HG03196 (cell line): Measurements from ENCODE around the gene MIER3.

ENCODE experiments used
- ATAC-seq: cut with Tn5 transposase; IDR thresholded peaks from one replicate; pipeline ENCODE4 v1.9.1; 2021; ENCODE audit not compliant: unreplicated experiment

MIER3 gene

DNA sequence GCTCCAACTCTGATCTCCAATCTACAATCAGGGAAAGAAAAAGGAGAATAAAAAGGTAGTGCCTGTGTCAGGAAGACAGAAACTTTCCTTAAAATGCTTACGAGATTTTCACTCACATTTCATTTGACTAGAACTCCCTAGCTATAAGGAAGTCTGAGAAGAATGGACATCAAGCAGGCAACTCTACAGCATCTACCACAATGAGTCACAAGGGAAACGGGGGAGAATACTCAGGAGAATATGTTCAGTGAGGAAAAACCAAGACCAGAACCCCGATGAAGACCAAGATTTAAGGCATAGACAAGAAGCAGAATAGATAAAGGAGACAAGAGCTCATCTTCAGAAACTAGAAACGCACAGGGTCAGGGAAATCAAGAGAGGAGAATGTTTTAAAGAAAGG is 51.5 kb downstream of the MIER3 start:
- no peak for ATAC-seq

DNA sequence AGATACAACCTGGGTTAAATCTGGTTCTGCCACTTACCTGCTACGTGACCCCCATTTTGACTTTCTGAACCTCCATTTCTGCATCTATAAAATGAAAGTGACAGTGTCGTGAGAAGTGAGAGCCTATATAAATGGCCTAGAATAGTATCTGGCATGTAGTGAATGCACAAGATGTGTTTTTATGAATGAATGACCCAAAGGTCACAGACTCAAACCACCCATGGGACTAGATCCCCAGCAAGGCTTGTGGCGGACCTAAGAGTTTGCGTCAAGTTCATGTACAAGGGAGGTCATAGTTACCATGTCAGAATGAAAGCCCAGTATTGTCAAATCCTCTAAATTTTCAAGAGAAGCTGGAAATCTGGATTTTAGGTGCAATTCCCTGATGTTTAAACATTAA is 53.7 kb downstream of the MIER3 start:
- ATAC-seq = no peak

DNA sequence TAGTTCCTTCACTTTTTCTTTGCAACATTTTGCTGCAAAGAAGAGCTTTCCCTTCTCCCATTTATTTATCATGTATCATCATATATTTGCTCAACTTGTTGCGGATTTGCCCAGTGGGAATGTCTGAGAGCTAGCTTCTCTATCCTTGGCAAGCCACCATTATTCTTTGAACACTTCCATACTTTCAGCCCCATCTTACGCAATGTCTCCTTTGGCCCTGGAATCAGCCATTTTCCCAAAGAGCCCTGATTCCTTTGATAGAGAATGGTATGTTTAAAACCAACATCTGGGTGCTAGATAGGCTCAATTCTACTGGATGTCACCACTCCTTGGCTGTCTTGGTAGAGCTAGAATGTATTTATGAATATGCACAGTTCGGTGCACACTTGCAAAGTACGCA is 55.2 kb downstream of the MIER3 start:
- ATAC-seq = no peak

DNA sequence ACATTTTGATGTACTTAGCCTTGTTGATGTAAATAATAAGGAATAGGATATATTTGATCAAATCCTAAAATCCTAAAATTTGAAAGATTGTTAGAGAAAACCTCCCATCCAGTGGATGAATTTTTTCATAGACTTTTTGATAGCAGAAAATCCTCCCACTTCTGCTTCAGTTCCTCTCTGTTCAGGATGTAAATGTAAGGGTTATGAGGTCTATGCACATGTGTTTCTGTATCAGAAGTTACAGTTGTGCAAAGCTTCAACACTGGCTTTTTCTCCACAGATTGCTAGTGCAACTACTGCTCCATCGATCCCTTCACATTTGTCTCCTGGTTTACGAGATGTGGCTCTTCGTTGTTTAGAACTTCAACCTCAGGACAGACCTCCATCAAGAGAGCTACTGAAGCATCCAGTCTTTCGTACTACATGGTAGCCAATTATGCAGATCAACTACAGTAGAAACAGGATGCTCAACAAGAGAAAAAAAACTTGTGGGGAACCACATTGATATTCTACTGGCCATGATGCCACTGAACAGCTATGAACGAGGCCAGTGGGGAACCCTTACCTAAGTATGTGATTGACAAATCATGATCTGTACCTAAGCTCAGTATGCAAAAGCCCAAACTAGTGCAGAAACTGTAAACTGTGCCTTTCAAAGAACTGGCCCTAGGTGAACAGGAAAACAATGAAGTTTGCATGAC is 58.5 kb downstream of the MIER3 start:
- ATAC-seq = no peak

DNA sequence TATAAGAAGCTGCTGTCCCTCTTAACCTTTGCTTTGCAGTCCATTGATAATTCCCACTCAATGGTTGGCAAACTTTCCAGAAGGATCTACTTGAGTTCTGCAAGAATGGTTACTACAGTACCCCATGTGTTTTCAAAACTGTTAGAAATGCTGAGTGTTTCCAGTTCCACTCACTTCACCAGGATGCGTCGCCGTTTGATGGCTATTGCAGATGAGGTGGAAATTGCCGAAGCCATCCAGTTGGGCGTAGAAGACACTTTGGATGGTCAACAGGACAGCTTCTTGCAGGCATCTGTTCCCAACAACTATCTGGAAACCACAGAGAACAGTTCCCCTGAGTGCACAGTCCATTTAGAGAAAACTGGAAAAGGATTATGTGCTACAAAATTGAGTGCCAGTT is 70.4 kb downstream of the MIER3 start:
- ATAC-seq = no peak

DNA sequence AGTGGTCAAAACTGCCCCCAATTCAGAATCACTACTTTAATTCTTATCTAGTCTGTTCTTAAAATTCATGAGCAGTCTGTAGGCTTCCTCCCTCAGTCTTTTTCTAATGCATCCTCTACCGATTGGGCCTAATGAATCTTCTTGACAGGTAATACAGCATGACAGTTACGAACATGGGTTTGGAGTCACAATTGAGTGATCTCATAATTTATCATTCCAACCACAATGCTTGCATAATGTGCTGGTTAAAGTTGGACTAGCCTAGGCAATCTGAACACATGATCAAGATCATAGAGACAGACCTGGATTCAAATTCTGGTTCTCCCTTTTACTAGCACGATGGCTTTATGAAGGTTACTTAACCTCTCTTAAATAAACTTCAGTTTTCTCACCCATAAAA is 75.6 kb downstream of the MIER3 start:
- ATAC-seq = no peak

DNA sequence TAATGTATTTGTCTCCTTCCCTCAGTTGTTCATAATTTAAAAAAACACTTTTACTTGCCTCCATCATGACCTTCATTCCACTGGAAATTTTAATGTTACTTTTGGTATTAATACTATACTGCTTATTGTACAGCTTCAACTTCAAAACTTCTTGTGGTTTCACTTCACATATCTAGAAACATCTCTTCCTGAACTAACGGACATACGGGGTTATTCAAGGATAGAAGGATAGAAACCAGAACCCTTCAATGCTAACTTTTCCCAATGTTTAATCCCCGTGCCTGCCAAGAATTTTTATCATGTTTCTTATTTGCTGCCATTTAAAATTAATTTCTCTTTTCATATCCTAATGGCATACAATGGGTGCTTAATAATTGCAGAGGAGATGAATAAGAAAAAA is 78.9 kb downstream of the MIER3 start:
- ATAC-seq = no peak

DNA sequence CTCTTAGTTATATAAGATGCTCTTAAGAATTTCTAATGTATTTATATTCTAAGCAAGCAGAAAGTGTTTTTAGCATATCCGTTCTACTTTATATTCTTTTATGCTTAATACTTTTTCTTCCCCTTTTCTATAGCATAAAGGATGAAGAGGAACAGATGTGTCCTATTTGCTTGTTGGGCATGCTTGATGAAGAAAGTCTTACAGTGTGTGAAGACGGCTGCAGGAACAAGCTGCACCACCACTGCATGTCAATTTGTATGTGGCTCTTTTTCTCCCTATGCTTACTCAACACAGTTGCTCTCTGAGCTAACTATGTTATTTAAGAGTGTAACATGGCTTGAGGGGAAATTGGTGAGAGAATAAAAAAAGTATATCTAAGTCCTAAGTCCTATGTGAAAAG is 80.1 kb downstream of the MIER3 start:
- ATAC-seq = no peak
